Transverse colon (tissue), 4 donors: Measurements from ENCODE around the gene PLSCR1.

Source experiments
- CTCF ChIP-seq, 5 experiments: fragments of 200-600 bp in 3 of 5; fragments of 450-650 bp in 2 of 5; sonication (generic) in 3 of 5; IDR thresholded peaks; 1 replicate in 2 of 5; 2 replicates in 3 of 5; pipeline ENCODE4 v1.5.1; 2016 to 2017; ENCODE audit warnings: antibody characterized with exemption in 5 of 5, inconsistent platforms in 3 of 5, mild to moderate bottlenecking in 2 of 5, moderate library complexity in 1 of 5
- EP300 ChIP-seq: sonication (generic); formaldehyde crosslinking; IDR thresholded peaks from one replicate; pipeline ENCODE4 v1.6.1; 2017; ENCODE audit warnings: antibody characterized with exemption, low read depth
- POLR2A ChIP-seq: fragments of 450-650 bp; IDR thresholded peaks from one replicate; pipeline ENCODE4 v1.6.1; 2016; ENCODE audit warnings: antibody characterized with exemption, mild to moderate bottlenecking, moderate library complexity
- POLR2AphosphoS5 ChIP-seq, 3 donors: sonication (generic); formaldehyde crosslinking; IDR thresholded peaks; one replicate each; pipeline ENCODE4 v1.6.1; 2016; ENCODE audit warnings: antibody characterized with exemption in 3 of 3

DNA sequence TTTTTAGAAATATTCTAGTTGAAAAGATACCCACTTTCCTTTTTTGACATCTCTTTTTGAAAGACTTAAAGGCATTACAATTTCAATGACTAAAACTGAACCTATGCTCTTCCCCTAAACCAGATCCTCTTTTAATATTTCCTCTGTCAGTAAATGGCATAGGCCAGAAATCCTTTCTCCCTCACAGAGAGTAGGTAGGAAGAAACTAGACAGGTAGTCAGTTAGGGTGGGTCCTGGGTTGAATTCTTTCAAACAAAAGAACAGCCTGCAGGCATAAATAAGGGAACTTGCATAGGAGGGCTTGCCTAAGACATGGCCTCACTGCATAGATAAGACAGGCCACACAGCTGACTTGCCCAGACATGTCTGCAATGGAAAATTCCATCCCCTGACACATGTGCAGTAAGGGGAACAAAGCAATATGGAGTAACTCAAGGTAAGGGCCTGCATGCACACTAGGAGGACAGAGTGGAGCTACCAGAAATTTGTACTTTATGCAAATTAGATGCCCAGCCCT is 37.6 kb upstream of the PLSCR1 start:
- TF ChIP-seq CTCF (IDR thresholded peaks at IDR 0.05), result no peak
- no peak for TF ChIP-seq EP300
- TF ChIP-seq POLR2AphosphoS5 (IDR thresholded peaks at IDR 0.05), result no peak
- TF ChIP-seq POLR2A, result no peak
